K562 (cell line): Measurements from ENCODE around the gene ABHD16A. TPM values are rescaled to one million over a fixed set of nuclear protein-coding genes. Genes with fewer than 3 reads are reported as not detected.

Experiments
- CHCHD3 ChIP-seq: fragments of 250-450 bp; sonication (Bioruptor Pico); IDR thresholded peaks from 2 replicates; pipeline ENCODE4 v2.1.2; 2022; ENCODE audit warnings: mild to moderate bottlenecking
- CSDE1 ChIP-seq, 2 experiments: fragments of 450-650 bp; IDR thresholded peaks; 2 replicates each; pipeline ENCODE4 v1.6.1; 2016; ENCODE audit warnings: mild to moderate bottlenecking in 1 of 2
- EZH2 ChIP-seq: IDR thresholded peaks from 2 replicates; pipeline ENCODE4 v1.6.1; 2012; ENCODE audit warnings: low read depth, mild to moderate bottlenecking, inconsistent platforms, low read length, borderline replicate concordance
- HDAC3 ChIP-seq: fragments of 450-650 bp; IDR thresholded peaks from 2 replicates; pipeline ENCODE4 v1.6.1; 2018; ENCODE audit warnings: borderline replicate concordance, mild to moderate bottlenecking, moderate library complexity; ENCODE audit not compliant: partially characterized antibody
- HEY1 ChIP-seq: fragments of 250-450 bp; sonication (Bioruptor Pico); IDR thresholded peaks from 2 replicates; pipeline ENCODE4 v1.5.0; 2020; ENCODE audit warnings: mild to moderate bottlenecking, moderate library complexity, borderline replicate concordance
- NR2F6 ChIP-seq: fragments of 450-650 bp; formaldehyde crosslinking; IDR thresholded peaks from 2 replicates; pipeline ENCODE4 v1.4.0; 2020; ENCODE audit warnings: mild to moderate bottlenecking
- PHF21A ChIP-seq: fragments of 450-650 bp; IDR thresholded peaks from 2 replicates; pipeline ENCODE4 v1.6.1; 2017; ENCODE audit warnings: low read depth, borderline replicate concordance
- PML ChIP-seq: IDR thresholded peaks from 2 replicates; pipeline ENCODE4 v1.6.1; 2012; ENCODE audit warnings: low read length, inconsistent platforms
- POLR2AphosphoS5 ChIP-seq: IDR thresholded peaks from 2 replicates; pipeline ENCODE4 v1.6.1; 2011; ENCODE audit warnings: mild to moderate bottlenecking, low read depth, low read length, moderate library complexity; ENCODE audit not compliant: control insufficient read depth, insufficient read depth
- POLR2G ChIP-seq: fragments of 200-400 bp; formaldehyde crosslinking; IDR thresholded peaks from 2 replicates; pipeline ENCODE4 v1.6.1; 2017; ENCODE audit warnings: low read depth, mild to moderate bottlenecking, antibody characterized with exemption, low read length, moderate library complexity
- RBM25 ChIP-seq: fragments of 200-400 bp; formaldehyde crosslinking; IDR thresholded peaks from 2 replicates; pipeline ENCODE4 v1.6.1; 2018; ENCODE audit warnings: low read length, low read depth, moderate library complexity; ENCODE audit not compliant: severe bottlenecking
- SREBF2 ChIP-seq: sonication (generic); formaldehyde crosslinking; IDR thresholded peaks from 2 replicates; pipeline ENCODE4 v1.4.0; 2020; ENCODE audit warnings: mild to moderate bottlenecking, missing genetic modification reagents
- SRSF1 ChIP-seq: fragments of 200-400 bp; formaldehyde crosslinking; IDR thresholded peaks from 2 replicates; pipeline ENCODE4 v1.6.1; 2017; ENCODE audit warnings: mild to moderate bottlenecking, low read depth, low read length, moderate library complexity
- TAF9B ChIP-seq: fragments of 450-650 bp; IDR thresholded peaks from 2 replicates; pipeline ENCODE4 v1.6.1; 2018; ENCODE audit warnings: mild to moderate bottlenecking; ENCODE audit not compliant: partially characterized antibody
- ZKSCAN3 ChIP-seq: fragments of 250-450 bp; sonication (Bioruptor Pico); IDR thresholded peaks from 2 replicates; pipeline ENCODE4 v1.4.0; 2020
- ZNF551 ChIP-seq: fragments of 250-450 bp; sonication (Bioruptor Pico); IDR thresholded peaks from 2 replicates; pipeline ENCODE4 v1.5.0; 2021; ENCODE audit warnings: mild to moderate bottlenecking, moderate library complexity
- polyA plus RNA-seq, 8 experiments: library from polyadenylated mRNA; depleted of rRNA in 4 of 8; stranded (reverse) in 5 of 8; unstranded in 3 of 8; fragments of >200 nt; fragmentation: Nextera tagmentation in 2 of 8; fragmentation: Illumina TruSeq in 1 of 8; extraction: Ambion mirVana in 2 of 8; extraction: Trizol in 1 of 8; gene quantifications; 2 replicates each; pipeline versions ENCODE4 v1.2.1 to v1.2.3, GENCODE V29; 2011 to 2014; ENCODE audit warnings: inconsistent platforms in 1 of 8, missing spikeins in 1 of 8
- total RNA-seq, 7 experiments: library from RNA; depleted of rRNA in 6 of 7; stranded (reverse); fragments of >200 nt in 6 of 7; fragmentation: Illumina TruSeq in 2 of 7; extraction: Trizol in 2 of 7; gene quantifications; 2 replicates each; pipeline versions ENCODE4 v1.2.1 to v1.2.3, GENCODE V29; 2011 to 2021; ENCODE audit warnings: low replicate concordance in 1 of 7
- TF ChIP-seq, protein P1 (sequence below), 2 experiments: fragments of 450-650 bp; IDR thresholded peaks; 2 replicates each; pipeline ENCODE4 v1.6.1; 2018; ENCODE audit warnings: mild to moderate bottlenecking in 2 of 2, low read depth in 1 of 2; ENCODE audit not compliant: partially characterized antibody in 2 of 2
- TF ChIP-seq, protein P2 (sequence below), 2 experiments: IDR thresholded peaks in 1 of 2; conservative IDR thresholded peaks in 1 of 2; 2 replicates each; pipeline ENCODE4 v1.6.1; 2016; ENCODE audit warnings: low read depth in 2 of 2, mild to moderate bottlenecking in 1 of 2, missing compliant biosample characterization in 1 of 2, missing genetic modification characterization in 1 of 2, moderate library complexity in 1 of 2
- TF ChIP-seq, protein P3 (sequence below): sonication (generic); formaldehyde crosslinking; IDR thresholded peaks from 2 replicates; pipeline ENCODE4 v1.5.0; 2020; ENCODE audit warnings: missing genetic modification reagents

The ABHD16A gene
- total and polyA plus RNA-seq, 9 of the 15 experiments (the other 6 are each of a cell fraction or from before 2014, with no cell fraction given): 25.8 to 120 (median 81.6) TPM

DNA sequence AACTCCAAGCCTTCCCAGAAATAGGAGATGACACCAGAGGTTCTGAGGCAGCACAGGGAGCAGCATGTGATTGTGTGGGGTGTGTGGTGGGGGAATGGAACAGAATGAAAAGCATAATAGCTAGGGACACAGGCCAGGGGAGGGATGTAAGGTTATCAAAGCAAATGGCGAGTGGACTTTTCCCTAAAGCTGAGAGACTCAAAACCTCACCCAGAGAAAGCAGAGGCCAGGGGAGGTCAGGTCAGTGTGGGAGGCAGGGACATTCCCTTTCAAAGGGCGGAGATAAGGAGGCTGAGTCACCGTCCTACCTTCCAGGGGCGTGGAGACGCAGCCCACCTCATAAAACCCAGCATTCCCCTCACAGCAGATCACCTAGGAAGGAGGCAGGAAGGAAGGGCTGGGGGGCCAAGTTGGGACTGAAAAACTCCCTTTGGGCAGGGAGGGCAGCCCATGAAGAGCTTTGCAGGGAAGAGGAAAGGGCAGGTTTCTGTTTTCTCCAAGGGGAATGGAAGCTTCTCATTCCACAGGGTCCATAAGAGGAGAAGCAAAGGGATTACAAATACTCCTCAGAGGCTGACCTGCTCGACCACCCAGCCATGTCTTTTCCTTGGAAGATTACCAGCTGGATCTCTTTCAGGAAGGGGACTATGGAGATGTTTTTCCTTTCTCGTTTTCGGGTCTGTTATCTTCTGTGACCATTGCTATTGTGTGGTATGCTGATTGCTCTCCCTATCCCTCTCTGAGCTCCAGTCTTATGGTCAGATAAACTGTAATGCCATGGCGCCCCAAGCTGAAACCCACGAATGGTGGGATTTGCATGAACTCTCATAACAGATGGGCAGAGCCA is 12.7 kb downstream of the ABHD16A start (continued):
- TF ChIP-seq HEY1 (CRISPR knock-in tag) (0 out of 2 replicates have a peak, but pooled peaks have one; percentile 26), POLR2G (no peak), ZKSCAN3 (CRISPR knock-in tag) (no peak), EZH2 (no peak; the same call in 1 of the 2 replicates), PHF21A (no peak; the same call in 1 of the 2 replicates), RBM25 (peak; percentile 89), POLR2AphosphoS5 (peak; percentile 79; the same call in 1 of the 2 replicates), TAF9B (no peak), PML (peak; percentile 67), SRSF1 (no peak), HDAC3 (no peak), NR2F6 (CRISPR knock-in tag) (0 out of 2 replicates have a peak, but pooled peaks have one; percentile 7), ZNF551 (CRISPR knock-in tag) (no peak), CHCHD3 (CRISPR knock-in tag) (no peak; the same call in 1 of the 2 replicates), SREBF2 (CRISPR knock-in tag) (no peak; the same call in 1 of the 2 replicates), CSDE1 (IDR thresholded peaks at IDR 0.05) (no peak; a peak in 1 of 4 replicates)
- TF ChIP-seq, protein P1, sequence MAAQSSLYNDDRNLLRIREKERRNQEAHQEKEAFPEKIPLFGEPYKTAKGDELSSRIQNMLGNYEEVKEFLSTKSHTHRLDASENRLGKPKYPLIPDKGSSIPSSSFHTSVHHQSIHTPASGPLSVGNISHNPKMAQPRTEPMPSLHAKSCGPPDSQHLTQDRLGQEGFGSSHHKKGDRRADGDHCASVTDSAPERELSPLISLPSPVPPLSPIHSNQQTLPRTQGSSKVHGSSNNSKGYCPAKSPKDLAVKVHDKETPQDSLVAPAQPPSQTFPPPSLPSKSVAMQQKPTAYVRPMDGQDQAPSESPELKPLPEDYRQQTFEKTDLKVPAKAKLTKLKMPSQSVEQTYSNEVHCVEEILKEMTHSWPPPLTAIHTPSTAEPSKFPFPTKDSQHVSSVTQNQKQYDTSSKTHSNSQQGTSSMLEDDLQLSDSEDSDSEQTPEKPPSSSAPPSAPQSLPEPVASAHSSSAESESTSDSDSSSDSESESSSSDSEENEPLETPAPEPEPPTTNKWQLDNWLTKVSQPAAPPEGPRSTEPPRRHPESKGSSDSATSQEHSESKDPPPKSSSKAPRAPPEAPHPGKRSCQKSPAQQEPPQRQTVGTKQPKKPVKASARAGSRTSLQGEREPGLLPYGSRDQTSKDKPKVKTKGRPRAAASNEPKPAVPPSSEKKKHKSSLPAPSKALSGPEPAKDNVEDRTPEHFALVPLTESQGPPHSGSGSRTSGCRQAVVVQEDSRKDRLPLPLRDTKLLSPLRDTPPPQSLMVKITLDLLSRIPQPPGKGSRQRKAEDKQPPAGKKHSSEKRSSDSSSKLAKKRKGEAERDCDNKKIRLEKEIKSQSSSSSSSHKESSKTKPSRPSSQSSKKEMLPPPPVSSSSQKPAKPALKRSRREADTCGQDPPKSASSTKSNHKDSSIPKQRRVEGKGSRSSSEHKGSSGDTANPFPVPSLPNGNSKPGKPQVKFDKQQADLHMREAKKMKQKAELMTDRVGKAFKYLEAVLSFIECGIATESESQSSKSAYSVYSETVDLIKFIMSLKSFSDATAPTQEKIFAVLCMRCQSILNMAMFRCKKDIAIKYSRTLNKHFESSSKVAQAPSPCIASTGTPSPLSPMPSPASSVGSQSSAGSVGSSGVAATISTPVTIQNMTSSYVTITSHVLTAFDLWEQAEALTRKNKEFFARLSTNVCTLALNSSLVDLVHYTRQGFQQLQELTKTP (IDR thresholded peaks at IDR 0.05; ENCODE audit: low read depth in 1 of 2, partially characterized antibody in 2 of 2): peak; percentile 19 to 79
- TF ChIP-seq, protein P2, sequence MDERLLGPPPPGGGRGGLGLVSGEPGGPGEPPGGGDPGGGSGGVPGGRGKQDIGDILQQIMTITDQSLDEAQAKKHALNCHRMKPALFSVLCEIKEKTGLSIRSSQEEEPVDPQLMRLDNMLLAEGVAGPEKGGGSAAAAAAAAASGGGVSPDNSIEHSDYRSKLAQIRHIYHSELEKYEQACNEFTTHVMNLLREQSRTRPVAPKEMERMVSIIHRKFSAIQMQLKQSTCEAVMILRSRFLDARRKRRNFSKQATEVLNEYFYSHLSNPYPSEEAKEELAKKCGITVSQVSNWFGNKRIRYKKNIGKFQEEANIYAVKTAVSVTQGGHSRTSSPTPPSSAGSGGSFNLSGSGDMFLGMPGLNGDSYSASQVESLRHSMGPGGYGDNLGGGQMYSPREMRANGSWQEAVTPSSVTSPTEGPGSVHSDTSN (CRISPR knock-in tag; IDR thresholded peaks at IDR 0.05; ENCODE audit: low read depth): no peak
- TF ChIP-seq, protein P2 (tag; conservative IDR thresholded peaks at IDR 0.05; ENCODE audit: low read depth): 0 out of 2 replicates have a peak, but pooled peaks have one; percentile 28
- TF ChIP-seq, protein P3, sequence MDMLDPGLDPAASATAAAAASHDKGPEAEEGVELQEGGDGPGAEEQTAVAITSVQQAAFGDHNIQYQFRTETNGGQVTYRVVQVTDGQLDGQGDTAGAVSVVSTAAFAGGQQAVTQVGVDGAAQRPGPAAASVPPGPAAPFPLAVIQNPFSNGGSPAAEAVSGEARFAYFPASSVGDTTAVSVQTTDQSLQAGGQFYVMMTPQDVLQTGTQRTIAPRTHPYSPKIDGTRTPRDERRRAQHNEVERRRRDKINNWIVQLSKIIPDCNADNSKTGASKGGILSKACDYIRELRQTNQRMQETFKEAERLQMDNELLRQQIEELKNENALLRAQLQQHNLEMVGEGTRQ (CRISPR knock-in tag): no peak
